ENCODE results near the gene PPP1R1B. TPM values are rescaled to one million over a fixed set of nuclear protein-coding genes. Genes with fewer than 3 reads are reported as not detected.

PPP1R1B gene
- total and polyA plus RNA-seq, 9 of the 15 experiments (the other 6 are each of a cell fraction or from before 2014, with no cell fraction given), result 0.07 to 0.18 (median 0.10) TPM; not detected in 4

DNA sequence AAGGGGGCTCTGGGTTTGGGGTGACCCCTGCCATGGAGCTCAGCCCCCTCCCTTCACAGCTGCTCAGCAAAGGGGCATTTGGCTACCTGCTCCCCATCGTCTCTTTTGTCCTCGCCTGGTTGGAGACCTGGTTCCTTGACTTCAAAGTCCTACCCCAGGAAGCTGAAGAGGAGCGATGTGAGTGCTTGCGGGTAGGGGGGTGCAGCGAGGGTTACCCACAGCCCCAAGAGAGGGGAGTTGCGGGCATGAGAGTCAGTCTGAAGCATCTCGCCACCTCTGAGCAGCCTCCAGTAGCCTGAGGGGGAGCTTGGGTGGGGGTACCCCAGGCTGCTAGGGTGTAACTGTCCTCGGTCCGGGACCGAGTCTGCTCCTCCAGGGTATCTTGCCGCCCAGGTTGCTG is 31.6 kb downstream of the PPP1R1B start:
- ATAC-seq (no peak), FAIRE-seq (no peak), DNase-seq (ENCODE audit: extremely low read depth in 1 of 4, low spot score in 3 of 4) (no peak)
- Histone ChIP-seq H3K9me3 (replicated peaks; ENCODE audit: control insufficient read depth, insufficient read depth, low read depth, low read length) (no peaks in the 10 kb centered on the region), H3K4me3 (no peak overlapping the region), H3K36me3 (ENCODE audit: control insufficient read depth, insufficient read depth, low read length) (peaks cover 88% of the 10 kb centered on the region), H3K4me1 (replicated peaks in 1 of 2; ENCODE audit: control insufficient read depth in 2 of 2, insufficient read depth in 2 of 2, low read length in 2 of 2) (peaks cover 8 to 50% of the 10 kb centered on the region in 2 experiments), H3K27ac (ENCODE audit: extremely low read depth, low read depth, low read length) (no peak overlapping the region), H3K9me1 (ENCODE audit: control insufficient read depth, insufficient read depth, low read length) (no peaks in the 10 kb centered on the region), H4K20me1 (replicated peaks; ENCODE audit: control insufficient read depth, insufficient read depth, low read length) (no peaks in the 10 kb centered on the region), H3K4me2 (ENCODE audit: insufficient read depth, low read length) (no peak overlapping the region), H3K27me3 (ENCODE audit: control insufficient read depth in 2 of 2, insufficient read depth in 2 of 2, low read length in 2 of 2) (no peaks in the 10 kb centered on the region), H3K9ac (ENCODE audit: insufficient read depth in 1 of 2, low read depth in 2 of 2, low read length in 2 of 2) (peak overlapping the region in 1 of 2 experiments; percentile 64; a peak in 1 of 4 replicates), H2AFZ (ENCODE audit: low read depth, low read length) (no peak overlapping the region), H3K79me2 (ENCODE audit: control insufficient read depth, insufficient read depth, low read length) (peaks cover 15% of the 10 kb centered on the region)
- ChIA-PET POLR2A (no interaction called here), CTCF (ENCODE audit: low intra/inter-chr PET ratio) (no interaction called here)
- intact Hi-C loops (cut with micrococcal nuclease), result no loop called here
- 85% methylated on average over 10 of the region's 11 CpGs for WGBS (ENCODE audit: insufficient coverage, low coverage, missing lambda C conversion rate)
- TF ChIP-seq ELF4 (CRISPR knock-in tag; IDR thresholded peaks at IDR 0.05) (no peak), ZNF165 (CRISPR knock-in tag; IDR thresholded peaks at IDR 0.05; ENCODE audit: borderline replicate concordance) (no peak), RBBP5 (IDR thresholded peaks at IDR 0.05; ENCODE audit: borderline replicate concordance, insufficient read depth, low read length, poor library complexity, severe bottlenecking) (no peak), TGIF2 (CRISPR knock-in tag; IDR thresholded peaks at IDR 0.05) (no peak), CXXC5 (CRISPR knock-in tag; IDR thresholded peaks at IDR 0.05) (no peak), ZNF282 (CRISPR knock-in tag; IDR thresholded peaks at IDR 0.05) (no peak), ZNF717 (CRISPR knock-in tag; IDR thresholded peaks at IDR 0.05) (no peak), CHD2 (IDR thresholded peaks at IDR 0.05; ENCODE audit: low read depth, low read length) (no peak)
- TF ChIP-seq, protein P1, sequence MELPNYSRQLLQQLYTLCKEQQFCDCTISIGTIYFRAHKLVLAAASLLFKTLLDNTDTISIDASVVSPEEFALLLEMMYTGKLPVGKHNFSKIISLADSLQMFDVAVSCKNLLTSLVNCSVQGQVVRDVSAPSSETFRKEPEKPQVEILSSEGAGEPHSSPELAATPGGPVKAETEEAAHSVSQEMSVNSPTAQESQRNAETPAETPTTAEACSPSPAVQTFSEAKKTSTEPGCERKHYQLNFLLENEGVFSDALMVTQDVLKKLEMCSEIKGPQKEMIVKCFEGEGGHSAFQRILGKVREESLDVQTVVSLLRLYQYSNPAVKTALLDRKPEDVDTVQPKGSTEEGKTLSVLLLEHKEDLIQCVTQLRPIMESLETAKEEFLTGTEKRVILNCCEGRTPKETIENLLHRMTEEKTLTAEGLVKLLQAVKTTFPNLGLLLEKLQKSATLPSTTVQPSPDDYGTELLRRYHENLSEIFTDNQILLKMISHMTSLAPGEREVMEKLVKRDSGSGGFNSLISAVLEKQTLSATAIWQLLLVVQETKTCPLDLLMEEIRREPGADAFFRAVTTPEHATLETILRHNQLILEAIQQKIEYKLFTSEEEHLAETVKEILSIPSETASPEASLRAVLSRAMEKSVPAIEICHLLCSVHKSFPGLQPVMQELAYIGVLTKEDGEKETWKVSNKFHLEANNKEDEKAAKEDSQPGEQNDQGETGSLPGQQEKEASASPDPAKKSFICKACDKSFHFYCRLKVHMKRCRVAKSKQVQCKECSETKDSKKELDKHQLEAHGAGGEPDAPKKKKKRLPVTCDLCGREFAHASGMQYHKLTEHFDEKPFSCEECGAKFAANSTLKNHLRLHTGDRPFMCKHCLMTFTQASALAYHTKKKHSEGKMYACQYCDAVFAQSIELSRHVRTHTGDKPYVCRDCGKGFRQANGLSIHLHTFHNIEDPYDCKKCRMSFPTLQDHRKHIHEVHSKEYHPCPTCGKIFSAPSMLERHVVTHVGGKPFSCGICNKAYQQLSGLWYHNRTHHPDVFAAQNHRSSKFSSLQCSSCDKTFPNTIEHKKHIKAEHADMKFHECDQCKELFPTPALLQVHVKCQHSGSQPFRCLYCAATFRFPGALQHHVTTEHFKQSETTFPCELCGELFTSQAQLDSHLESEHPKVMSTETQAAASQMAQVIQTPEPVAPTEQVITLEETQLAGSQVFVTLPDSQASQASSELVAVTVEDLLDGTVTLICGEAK (IDR thresholded peaks at IDR 0.05), result no peak
- TF ChIP-seq, protein P1 (CRISPR knock-in tag; IDR thresholded peaks at IDR 0.05), result no peak
- in situ Hi-C loops (cut with MboI), result no loop called here
- no TSS peak for BruUV-seq (replicated peaks)
